ENCODE results near the gene NUDT21.

The NUDT21 gene

DNA sequence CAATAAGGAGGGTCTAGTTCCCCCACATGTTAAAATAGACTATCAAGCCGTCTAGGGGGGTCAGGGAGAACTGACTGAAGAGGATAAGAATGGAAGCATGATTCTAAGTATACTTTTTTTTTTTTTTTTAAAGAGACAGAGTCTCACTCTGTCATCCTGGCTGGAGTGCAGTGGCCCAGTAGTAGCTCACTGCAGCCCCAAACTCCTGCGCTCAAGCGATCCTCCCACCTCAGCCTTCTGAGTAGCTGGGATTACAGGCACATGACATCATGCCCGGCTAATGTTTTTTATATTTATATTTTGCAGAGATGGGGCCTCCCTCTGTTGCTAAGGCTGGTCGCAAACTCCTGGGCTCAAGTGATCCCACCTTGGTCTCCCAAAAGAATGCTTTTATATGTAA lies 40.0 kb downstream of the NUDT21 start:
- Histone ChIP-seq H3K9ac (no peak overlapping the region), H3K9me3 (ENCODE audit: control insufficient read depth, low read length) (no peaks in the 10 kb centered on the region), H3K36me3 (ENCODE audit: control insufficient read depth, insufficient read depth, low read length) (no peaks in the 10 kb centered on the region), H3K4me3 (ENCODE audit: low read depth, low read length) (no peak overlapping the region), H3K4me2 (ENCODE audit: low read length) (no peak overlapping the region), H2AFZ (no peak overlapping the region), H3K27ac (no peak overlapping the region), H3K4me1 (no peaks in the 10 kb centered on the region), H3K79me2 (peaks cover 9% of the 10 kb centered on the region), H3K27me3 (ENCODE audit: control insufficient read depth, insufficient read depth, low read length) (no peaks in the 10 kb centered on the region)
- TF ChIP-seq, protein P1, sequence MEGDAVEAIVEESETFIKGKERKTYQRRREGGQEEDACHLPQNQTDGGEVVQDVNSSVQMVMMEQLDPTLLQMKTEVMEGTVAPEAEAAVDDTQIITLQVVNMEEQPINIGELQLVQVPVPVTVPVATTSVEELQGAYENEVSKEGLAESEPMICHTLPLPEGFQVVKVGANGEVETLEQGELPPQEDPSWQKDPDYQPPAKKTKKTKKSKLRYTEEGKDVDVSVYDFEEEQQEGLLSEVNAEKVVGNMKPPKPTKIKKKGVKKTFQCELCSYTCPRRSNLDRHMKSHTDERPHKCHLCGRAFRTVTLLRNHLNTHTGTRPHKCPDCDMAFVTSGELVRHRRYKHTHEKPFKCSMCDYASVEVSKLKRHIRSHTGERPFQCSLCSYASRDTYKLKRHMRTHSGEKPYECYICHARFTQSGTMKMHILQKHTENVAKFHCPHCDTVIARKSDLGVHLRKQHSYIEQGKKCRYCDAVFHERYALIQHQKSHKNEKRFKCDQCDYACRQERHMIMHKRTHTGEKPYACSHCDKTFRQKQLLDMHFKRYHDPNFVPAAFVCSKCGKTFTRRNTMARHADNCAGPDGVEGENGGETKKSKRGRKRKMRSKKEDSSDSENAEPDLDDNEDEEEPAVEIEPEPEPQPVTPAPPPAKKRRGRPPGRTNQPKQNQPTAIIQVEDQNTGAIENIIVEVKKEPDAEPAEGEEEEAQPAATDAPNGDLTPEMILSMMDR (IDR thresholded peaks at IDR 0.05), result no peak

DNA sequence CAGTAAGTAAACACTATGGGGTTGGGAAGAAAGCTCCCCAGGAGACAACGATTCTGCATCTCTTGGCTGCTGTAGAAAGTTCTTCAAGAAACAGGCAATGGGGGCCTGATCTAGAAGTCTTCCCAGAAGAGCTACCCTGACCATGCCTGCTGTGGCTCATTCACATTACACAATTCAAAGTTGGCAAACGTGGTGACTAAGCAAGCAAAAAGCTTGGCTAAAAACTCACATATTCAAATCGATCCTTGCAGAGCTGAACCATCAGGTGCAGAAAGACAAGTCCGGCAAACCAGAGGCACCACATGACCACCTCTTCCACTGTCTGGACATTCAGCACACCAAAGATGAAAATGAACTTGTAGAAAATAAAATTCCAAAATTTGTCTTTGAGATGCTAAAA lies 41.9 kb downstream of the NUDT21 start:
- H3K9me3 ChIP-seq (ENCODE audit: control insufficient read depth, low read length), result no peaks in the 10 kb centered on the region
- no peaks in the 10 kb centered on the region for H3K27me3 ChIP-seq (ENCODE audit: control insufficient read depth, insufficient read depth, low read length)
- H3K9ac ChIP-seq, result no peak overlapping the region
- H3K4me1 ChIP-seq, result no peaks in the 10 kb centered on the region
- H3K36me3 ChIP-seq (ENCODE audit: control insufficient read depth, insufficient read depth, low read length), result no peaks in the 10 kb centered on the region
- H3K27ac ChIP-seq, result no peak overlapping the region
- no peak overlapping the region for H3K4me3 ChIP-seq (ENCODE audit: low read depth, low read length)
- no peak overlapping the region for H3K4me2 ChIP-seq (ENCODE audit: low read length)
- H2AFZ ChIP-seq, result no peak overlapping the region
- TF ChIP-seq, protein P1 (IDR thresholded peaks at IDR 0.05), result no peak
- H3K79me2 ChIP-seq, result peaks cover 9% of the 10 kb centered on the region

DNA sequence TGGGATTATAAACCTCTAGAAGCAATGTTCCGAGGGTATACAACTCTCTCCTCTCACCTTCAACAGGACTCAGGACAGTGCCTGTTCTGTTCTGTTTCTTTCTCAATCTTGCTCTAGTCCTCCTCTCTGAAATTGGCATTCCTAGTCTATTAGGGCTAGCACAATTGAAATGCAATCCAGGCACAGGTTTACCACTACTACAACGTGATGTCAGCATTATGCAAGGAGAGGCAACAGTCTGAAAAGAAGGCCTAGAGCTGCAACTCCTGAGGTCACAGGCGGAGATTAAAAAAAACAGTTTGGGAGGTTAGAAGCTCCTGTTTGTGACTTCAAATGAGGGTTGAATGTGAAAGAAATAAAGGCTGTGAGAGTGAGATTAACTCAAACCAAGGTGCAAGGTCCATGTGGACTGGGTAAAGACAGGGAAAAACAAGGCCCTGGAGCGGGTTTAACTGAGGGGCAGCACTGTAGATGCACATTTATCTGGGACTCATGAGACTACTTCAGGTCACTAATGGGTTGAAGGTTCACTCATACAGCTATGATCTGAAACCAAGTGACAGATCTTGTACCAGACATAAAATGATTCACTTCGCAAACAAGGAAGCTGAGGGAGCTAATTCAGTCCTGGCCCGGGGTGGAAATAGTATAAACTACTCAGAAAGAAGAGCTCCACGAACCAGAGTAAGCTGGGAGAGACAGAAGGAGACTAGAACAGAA lies 42.6 kb downstream of the NUDT21 start:
- TF ChIP-seq, protein P1 (IDR thresholded peaks at IDR 0.05), result no peak
- Histone ChIP-seq H3K9me3 (ENCODE audit: control insufficient read depth, low read length) (no peaks in the 10 kb centered on the region), H3K4me2 (ENCODE audit: low read length) (no peak overlapping the region), H3K79me2 (peaks cover 9% of the 10 kb centered on the region), H3K36me3 (ENCODE audit: control insufficient read depth, insufficient read depth, low read length) (no peaks in the 10 kb centered on the region), H3K4me3 (ENCODE audit: low read depth, low read length) (no peak overlapping the region), H3K27ac (no peak overlapping the region), H2AFZ (no peak overlapping the region), H3K9ac (no peak overlapping the region), H3K27me3 (ENCODE audit: control insufficient read depth, insufficient read depth, low read length) (no peaks in the 10 kb centered on the region), H3K4me1 (no peaks in the 10 kb centered on the region)

DNA sequence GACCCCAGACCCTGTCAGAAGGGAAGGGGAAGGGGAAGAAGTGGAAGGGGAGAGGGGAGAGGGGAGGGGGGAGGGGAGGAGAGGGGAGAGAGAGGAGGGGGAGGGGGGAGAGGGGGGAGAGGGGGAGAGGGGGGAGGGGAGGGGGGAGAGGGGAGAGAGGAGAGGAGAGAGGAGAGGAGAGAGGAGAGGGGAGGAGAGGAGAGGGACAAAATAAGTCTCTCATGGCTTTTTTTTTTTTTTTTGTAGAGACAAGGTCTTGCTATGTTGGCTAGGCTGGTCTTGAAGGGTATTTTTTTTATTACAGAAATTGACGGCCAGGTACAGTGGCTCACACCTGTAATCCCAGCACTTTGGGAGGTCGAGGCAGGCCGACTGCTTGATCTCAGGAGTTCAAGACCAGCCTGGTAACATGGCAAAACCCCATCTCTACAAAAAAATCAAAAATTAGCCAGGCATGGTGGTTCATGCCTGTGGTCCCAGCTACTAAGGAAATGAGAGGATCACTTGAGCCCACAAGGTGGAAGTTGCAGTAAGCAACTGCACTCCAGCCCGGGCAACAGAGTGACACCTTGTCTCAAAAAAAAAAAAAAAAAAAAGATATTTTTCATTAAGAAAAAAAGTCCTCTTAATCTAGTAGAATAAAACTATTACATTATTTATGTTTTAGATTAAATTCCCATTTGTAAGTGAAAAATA lies 45.0 kb downstream of the NUDT21 start:
- H3K9ac ChIP-seq, result no peak overlapping the region
- no peak overlapping the region for H3K4me2 ChIP-seq (ENCODE audit: low read length)
- TF ChIP-seq, protein P1 (IDR thresholded peaks at IDR 0.05), result no peak
- H3K79me2 ChIP-seq, result peaks cover 9% of the 10 kb centered on the region
- H3K36me3 ChIP-seq (ENCODE audit: control insufficient read depth, insufficient read depth, low read length), result no peaks in the 10 kb centered on the region
- no peak overlapping the region for H2AFZ ChIP-seq
- no peaks in the 10 kb centered on the region for H3K4me1 ChIP-seq
- H3K4me3 ChIP-seq (ENCODE audit: low read depth, low read length), result no peak overlapping the region
- H3K27me3 ChIP-seq (ENCODE audit: control insufficient read depth, insufficient read depth, low read length), result no peaks in the 10 kb centered on the region
- H3K27ac ChIP-seq, result no peak overlapping the region
- no peaks in the 10 kb centered on the region for H3K9me3 ChIP-seq (ENCODE audit: control insufficient read depth, low read length)
